ENCODE results near the gene FGD3.

The FGD3 gene

DNA sequence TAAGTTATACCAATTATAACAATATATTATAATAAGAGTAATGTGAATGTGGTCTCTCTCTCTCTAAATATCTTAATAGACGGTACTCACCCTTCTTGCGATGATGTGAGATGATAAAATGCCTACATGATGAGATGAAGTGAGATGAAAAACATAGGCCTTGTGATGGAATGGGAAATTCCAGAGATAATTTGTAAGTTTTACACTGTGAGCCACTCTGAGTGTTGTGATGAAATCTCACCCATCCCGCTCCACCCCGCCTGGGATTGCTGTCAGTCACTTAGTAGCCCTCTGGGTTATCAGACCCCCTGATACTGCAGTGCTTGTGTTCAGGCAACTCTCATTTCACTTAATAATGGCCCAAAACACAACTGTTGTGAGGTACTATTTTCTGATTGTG, 121.6 kb downstream of the FGD3 start:
- H3K27ac ChIP-seq (ENCODE audit: low read depth in 2 of 2, low read length in 2 of 2), result no peak overlapping the region
- no peaks in the 10 kb centered on the region for H3K27me3 ChIP-seq (ENCODE audit: control insufficient read depth in 2 of 2, insufficient read depth in 2 of 2, low read length in 2 of 2)
- H3K9me3 ChIP-seq (ENCODE audit: control insufficient read depth in 2 of 2, low read length in 2 of 2), result no peaks in the 10 kb centered on the region
- no peaks in the 10 kb centered on the region for H3K36me3 ChIP-seq (ENCODE audit: control insufficient read depth in 2 of 2, insufficient read depth in 2 of 2, low read length in 2 of 2)
- H3K4me3 ChIP-seq (ENCODE audit: low read length in 2 of 2), result no peak overlapping the region
- H3K9ac ChIP-seq (ENCODE audit: low read depth in 1 of 2, low read length in 2 of 2), result no peak overlapping the region
- H3K4me1 ChIP-seq (ENCODE audit: control insufficient read depth in 2 of 2, insufficient read depth in 2 of 2, low read length in 2 of 2), result peaks cover 0 to 8% of the 10 kb centered on the region in 2 donors

DNA sequence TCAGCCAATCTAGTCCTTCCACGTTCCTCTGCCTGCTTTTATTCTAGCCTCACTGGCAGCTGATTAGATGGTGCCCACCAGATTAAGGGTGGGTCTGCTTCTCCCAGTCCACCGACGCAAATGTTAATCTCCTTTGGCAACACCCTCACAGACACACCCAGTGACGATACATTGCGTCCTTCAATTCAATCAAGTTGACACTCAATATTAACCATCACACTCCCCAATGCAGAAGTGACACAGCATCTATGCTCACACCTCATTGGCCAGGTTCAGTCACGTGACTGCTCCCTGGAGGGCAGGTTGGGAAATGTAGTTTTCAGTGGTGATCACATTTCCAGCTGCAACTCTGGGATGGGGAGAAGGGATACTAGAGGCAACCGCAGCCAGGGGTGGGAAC, 124.1 kb downstream of the FGD3 start:
- Histone ChIP-seq H3K9ac (ENCODE audit: low read depth in 1 of 2, low read length in 2 of 2) (no peak overlapping the region), H3K4me3 (ENCODE audit: low read length in 2 of 2) (no peak overlapping the region), H3K27me3 (ENCODE audit: control insufficient read depth in 2 of 2, insufficient read depth in 2 of 2, low read length in 2 of 2) (no peaks in the 10 kb centered on the region), H3K36me3 (ENCODE audit: control insufficient read depth in 2 of 2, insufficient read depth in 2 of 2, low read length in 2 of 2) (no peaks in the 10 kb centered on the region), H3K27ac (ENCODE audit: low read depth in 2 of 2, low read length in 2 of 2) (peak overlapping the region in 1 of 2 donors; percentile 3), H3K4me1 (ENCODE audit: control insufficient read depth in 2 of 2, insufficient read depth in 2 of 2, low read length in 2 of 2) (peaks cover 0 to 5% of the 10 kb centered on the region in 2 donors), H3K9me3 (ENCODE audit: control insufficient read depth in 2 of 2, low read length in 2 of 2) (no peaks in the 10 kb centered on the region)

DNA sequence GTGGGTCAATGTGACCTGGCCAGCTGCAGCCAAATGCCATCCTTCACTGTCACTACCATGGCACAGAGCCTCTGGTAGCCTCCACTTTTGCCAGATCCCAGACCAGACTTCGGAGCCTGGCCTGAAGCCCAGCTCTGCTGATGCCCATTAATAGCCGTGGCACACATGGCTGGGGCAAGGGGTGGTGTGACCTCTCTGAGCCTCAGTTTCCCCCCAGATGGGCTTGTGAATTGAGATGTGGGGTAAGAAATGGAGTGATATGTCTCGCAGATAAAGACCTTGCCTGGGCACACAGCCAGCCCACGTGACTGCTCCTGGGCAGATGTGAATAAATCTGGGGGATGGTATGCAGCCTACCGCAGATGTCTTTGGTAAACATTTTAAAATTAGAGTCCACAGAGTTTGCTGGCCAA, 125.1 kb downstream of the FGD3 start:
- Histone ChIP-seq H3K27me3 (ENCODE audit: control insufficient read depth in 2 of 2, insufficient read depth in 2 of 2, low read length in 2 of 2) (no peaks in the 10 kb centered on the region), H3K9me3 (ENCODE audit: control insufficient read depth in 2 of 2, low read length in 2 of 2) (no peaks in the 10 kb centered on the region), H3K27ac (ENCODE audit: low read depth in 2 of 2, low read length in 2 of 2) (no peak overlapping the region), H3K36me3 (ENCODE audit: control insufficient read depth in 2 of 2, insufficient read depth in 2 of 2, low read length in 2 of 2) (no peaks in the 10 kb centered on the region), H3K9ac (ENCODE audit: low read depth in 1 of 2, low read length in 2 of 2) (no peak overlapping the region), H3K4me1 (ENCODE audit: control insufficient read depth in 2 of 2, insufficient read depth in 2 of 2, low read length in 2 of 2) (peaks cover 0 to 5% of the 10 kb centered on the region in 2 donors), H3K4me3 (ENCODE audit: low read length in 2 of 2) (no peak overlapping the region)

DNA sequence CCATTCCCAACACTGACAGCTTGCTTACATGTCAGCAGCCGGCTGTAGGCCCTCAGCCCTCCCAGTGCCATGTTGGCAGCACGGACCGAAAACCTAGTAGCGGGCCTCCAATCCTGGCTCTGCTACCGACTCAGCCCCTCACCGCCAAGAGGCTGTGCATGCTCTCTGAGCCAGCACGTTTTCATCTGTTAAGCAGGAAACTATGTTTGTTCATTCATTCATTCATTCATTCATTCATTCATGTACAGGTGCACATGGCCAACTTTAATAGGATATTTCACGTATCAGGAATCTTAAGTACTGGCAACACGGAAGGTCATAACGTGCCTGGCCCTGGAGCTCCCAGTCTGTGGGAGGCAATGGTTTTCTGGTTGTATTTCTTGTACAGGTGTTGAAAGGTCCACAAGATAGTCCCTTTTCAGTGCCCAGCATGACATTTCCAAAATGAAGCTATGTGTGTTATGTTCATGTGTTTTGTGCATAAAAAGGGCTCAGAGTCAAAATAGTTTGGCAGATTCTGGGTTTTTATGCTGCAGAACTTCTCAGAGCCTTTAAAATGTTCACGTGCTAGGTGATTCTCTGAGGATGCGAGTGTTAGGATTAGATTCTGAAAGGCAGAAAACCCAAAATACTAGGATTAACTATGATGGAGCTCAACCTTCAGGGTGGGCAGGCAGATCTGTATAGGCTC, 128.9 kb downstream of the FGD3 start:
- Histone ChIP-seq H3K9me3 (ENCODE audit: control insufficient read depth in 2 of 2, low read length in 2 of 2) (no peaks in the 10 kb centered on the region), H3K27ac (ENCODE audit: low read depth in 2 of 2, low read length in 2 of 2) (no peak overlapping the region), H3K4me3 (ENCODE audit: low read length in 2 of 2) (no peak overlapping the region), H3K36me3 (ENCODE audit: control insufficient read depth in 2 of 2, insufficient read depth in 2 of 2, low read length in 2 of 2) (peaks cover 0 to 2% of the 10 kb centered on the region in 2 donors), H3K4me1 (ENCODE audit: control insufficient read depth in 2 of 2, insufficient read depth in 2 of 2, low read length in 2 of 2) (peaks cover 0 to 5% of the 10 kb centered on the region in 2 donors), H3K9ac (ENCODE audit: low read depth in 1 of 2, low read length in 2 of 2) (no peak overlapping the region), H3K27me3 (ENCODE audit: control insufficient read depth in 2 of 2, insufficient read depth in 2 of 2, low read length in 2 of 2) (no peaks in the 10 kb centered on the region)

DNA sequence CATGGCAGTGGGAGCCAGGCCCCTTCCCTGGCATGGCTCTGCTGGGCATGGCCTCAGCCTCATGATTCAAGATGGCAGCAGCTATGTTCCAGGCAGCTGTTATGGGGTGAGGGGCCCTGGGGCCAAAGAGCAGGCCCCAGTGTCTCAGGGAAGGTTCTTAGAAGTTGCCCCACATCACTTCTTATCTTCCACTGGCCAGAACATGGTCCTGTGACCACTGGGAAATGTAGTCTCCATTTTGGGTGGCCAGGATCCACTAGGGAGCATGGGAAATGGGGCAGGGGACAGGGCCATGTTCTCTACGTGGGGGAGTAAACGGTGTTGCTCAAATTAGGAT, 129.4 kb downstream of the FGD3 start:
- Histone ChIP-seq H3K36me3 (ENCODE audit: control insufficient read depth in 2 of 2, insufficient read depth in 2 of 2, low read length in 2 of 2) (peaks cover 0 to 2% of the 10 kb centered on the region in 2 donors), H3K4me1 (ENCODE audit: control insufficient read depth in 2 of 2, insufficient read depth in 2 of 2, low read length in 2 of 2) (peaks cover 0 to 5% of the 10 kb centered on the region in 2 donors), H3K4me3 (ENCODE audit: low read length in 2 of 2) (no peak overlapping the region), H3K9ac (ENCODE audit: low read depth in 1 of 2, low read length in 2 of 2) (no peak overlapping the region), H3K27ac (ENCODE audit: low read depth in 2 of 2, low read length in 2 of 2) (no peak overlapping the region), H3K9me3 (ENCODE audit: control insufficient read depth in 2 of 2, low read length in 2 of 2) (no peaks in the 10 kb centered on the region), H3K27me3 (ENCODE audit: control insufficient read depth in 2 of 2, insufficient read depth in 2 of 2, low read length in 2 of 2) (no peaks in the 10 kb centered on the region)

DNA sequence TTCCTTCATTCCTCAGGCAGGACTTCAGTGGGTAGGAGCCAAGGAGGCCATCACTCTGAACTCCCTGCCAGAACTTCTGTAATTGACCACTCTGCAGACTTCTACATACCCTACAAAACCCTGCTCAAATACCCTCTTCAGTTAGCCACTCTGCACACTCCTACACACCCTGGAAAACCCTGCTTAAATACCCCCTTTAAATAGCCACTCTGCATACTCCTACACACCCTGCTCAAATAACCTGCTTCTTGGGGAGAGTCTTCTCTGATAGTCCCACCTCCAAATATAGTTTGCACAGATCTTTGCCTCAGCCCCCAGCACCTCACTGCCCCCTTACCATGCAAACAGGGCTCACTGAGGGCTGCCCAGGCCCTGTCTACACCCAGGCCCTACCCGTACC, 130.0 kb downstream of the FGD3 start:
- Histone ChIP-seq H3K4me3 (ENCODE audit: low read length in 2 of 2) (no peak overlapping the region), H3K4me1 (ENCODE audit: control insufficient read depth in 2 of 2, insufficient read depth in 2 of 2, low read length in 2 of 2) (peaks cover 0 to 2% of the 10 kb centered on the region in 2 donors), H3K27ac (ENCODE audit: low read depth in 2 of 2, low read length in 2 of 2) (no peak overlapping the region), H3K9ac (ENCODE audit: low read depth in 1 of 2, low read length in 2 of 2) (no peak overlapping the region), H3K36me3 (ENCODE audit: control insufficient read depth in 2 of 2, insufficient read depth in 2 of 2, low read length in 2 of 2) (peaks cover 0 to 2% of the 10 kb centered on the region in 2 donors), H3K9me3 (ENCODE audit: control insufficient read depth in 2 of 2, low read length in 2 of 2) (no peaks in the 10 kb centered on the region), H3K27me3 (ENCODE audit: control insufficient read depth in 2 of 2, insufficient read depth in 2 of 2, low read length in 2 of 2) (no peaks in the 10 kb centered on the region)

DNA sequence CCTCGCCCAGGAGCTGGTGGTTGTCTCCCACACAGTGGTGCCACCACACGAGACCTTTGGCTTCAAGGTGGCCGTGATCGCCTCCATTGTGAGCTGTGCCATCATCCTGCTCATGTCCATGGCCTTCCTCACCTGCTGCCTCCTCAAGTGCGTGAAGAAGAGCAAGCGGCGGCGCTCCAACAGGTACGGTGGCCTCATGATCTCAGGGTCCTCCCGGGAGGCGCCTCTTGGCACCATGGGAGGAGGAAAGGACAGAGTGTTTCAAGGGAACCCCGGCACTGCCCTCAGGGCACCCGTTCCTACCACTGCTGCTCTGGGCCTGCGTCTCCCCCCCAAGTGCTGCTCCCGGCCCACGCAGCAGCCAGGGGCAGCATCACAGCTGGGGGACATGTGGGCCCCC, 130.5 kb downstream of the FGD3 start:
- Histone ChIP-seq H3K36me3 (ENCODE audit: control insufficient read depth in 2 of 2, insufficient read depth in 2 of 2, low read length in 2 of 2) (peaks cover 0 to 2% of the 10 kb centered on the region in 2 donors), H3K4me3 (ENCODE audit: low read length in 2 of 2) (no peak overlapping the region), H3K27me3 (ENCODE audit: control insufficient read depth in 2 of 2, insufficient read depth in 2 of 2, low read length in 2 of 2) (no peaks in the 10 kb centered on the region), H3K4me1 (ENCODE audit: control insufficient read depth in 2 of 2, insufficient read depth in 2 of 2, low read length in 2 of 2) (no peaks in the 10 kb centered on the region), H3K9me3 (ENCODE audit: control insufficient read depth in 2 of 2, low read length in 2 of 2) (no peaks in the 10 kb centered on the region), H3K9ac (ENCODE audit: low read depth in 1 of 2, low read length in 2 of 2) (no peak overlapping the region), H3K27ac (ENCODE audit: low read depth in 2 of 2, low read length in 2 of 2) (no peak overlapping the region)

DNA sequence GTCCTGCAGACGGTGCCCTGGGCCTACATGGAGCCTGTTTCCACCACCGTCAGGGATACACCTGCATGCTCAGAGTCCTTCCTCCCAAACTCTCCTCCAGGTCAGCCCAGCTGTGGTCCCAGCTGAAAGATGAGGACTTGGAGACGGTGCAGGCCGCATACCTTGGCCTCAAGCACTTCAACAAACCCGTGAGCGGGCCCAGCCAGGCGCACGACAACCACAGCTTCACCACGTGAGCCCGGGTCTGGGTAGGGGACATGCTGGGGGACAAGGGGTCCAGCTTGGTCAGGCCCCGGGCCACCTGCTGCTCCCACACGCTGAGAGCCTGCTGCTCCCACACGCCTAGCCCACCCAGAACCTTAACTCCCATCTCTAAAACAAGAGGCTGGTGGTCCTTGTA, 132.0 kb downstream of the FGD3 start:
- Histone ChIP-seq H3K4me3 (ENCODE audit: low read length in 2 of 2) (no peak overlapping the region), H3K27me3 (ENCODE audit: control insufficient read depth in 2 of 2, insufficient read depth in 2 of 2, low read length in 2 of 2) (no peaks in the 10 kb centered on the region), H3K4me1 (ENCODE audit: control insufficient read depth in 2 of 2, insufficient read depth in 2 of 2, low read length in 2 of 2) (no peaks in the 10 kb centered on the region), H3K9ac (ENCODE audit: low read depth in 1 of 2, low read length in 2 of 2) (no peak overlapping the region), H3K27ac (ENCODE audit: low read depth in 2 of 2, low read length in 2 of 2) (no peak overlapping the region), H3K9me3 (ENCODE audit: control insufficient read depth in 2 of 2, low read length in 2 of 2) (no peaks in the 10 kb centered on the region), H3K36me3 (ENCODE audit: control insufficient read depth in 2 of 2, insufficient read depth in 2 of 2, low read length in 2 of 2) (peaks cover 0 to 2% of the 10 kb centered on the region in 2 donors)

DNA sequence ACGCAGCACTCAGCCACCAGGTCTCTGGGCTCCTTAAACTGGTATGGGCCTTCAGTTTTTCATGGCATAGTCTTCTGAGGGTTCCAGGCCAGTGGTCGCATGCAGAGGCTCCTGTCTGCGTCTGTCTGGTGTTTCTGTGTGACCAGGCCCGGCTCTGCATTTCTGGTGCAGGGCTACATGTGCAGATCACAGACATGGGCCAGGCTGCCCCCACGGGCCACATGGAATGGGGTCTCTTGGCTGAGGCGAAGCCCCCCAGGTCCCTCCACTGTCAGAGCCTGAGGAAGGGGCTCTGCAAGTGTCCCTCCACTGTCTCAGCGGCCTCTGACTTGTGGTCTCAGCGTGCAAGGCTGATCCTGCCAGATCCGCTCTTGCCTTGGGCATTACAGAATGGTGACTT, 133.1 kb downstream of the FGD3 start:
- H3K9ac ChIP-seq (ENCODE audit: low read depth in 1 of 2, low read length in 2 of 2), result no peak overlapping the region
- H3K36me3 ChIP-seq (ENCODE audit: control insufficient read depth in 2 of 2, insufficient read depth in 2 of 2, low read length in 2 of 2), result peaks cover 0 to 3% of the 10 kb centered on the region in 2 donors
- H3K27ac ChIP-seq (ENCODE audit: low read depth in 2 of 2, low read length in 2 of 2), result no peak overlapping the region
- H3K4me3 ChIP-seq (ENCODE audit: low read length in 2 of 2), result no peak overlapping the region
- no peaks in the 10 kb centered on the region for H3K9me3 ChIP-seq (ENCODE audit: control insufficient read depth in 2 of 2, low read length in 2 of 2)
- no peaks in the 10 kb centered on the region for H3K4me1 ChIP-seq (ENCODE audit: control insufficient read depth in 2 of 2, insufficient read depth in 2 of 2, low read length in 2 of 2)
- no peaks in the 10 kb centered on the region for H3K27me3 ChIP-seq (ENCODE audit: control insufficient read depth in 2 of 2, insufficient read depth in 2 of 2, low read length in 2 of 2)

DNA sequence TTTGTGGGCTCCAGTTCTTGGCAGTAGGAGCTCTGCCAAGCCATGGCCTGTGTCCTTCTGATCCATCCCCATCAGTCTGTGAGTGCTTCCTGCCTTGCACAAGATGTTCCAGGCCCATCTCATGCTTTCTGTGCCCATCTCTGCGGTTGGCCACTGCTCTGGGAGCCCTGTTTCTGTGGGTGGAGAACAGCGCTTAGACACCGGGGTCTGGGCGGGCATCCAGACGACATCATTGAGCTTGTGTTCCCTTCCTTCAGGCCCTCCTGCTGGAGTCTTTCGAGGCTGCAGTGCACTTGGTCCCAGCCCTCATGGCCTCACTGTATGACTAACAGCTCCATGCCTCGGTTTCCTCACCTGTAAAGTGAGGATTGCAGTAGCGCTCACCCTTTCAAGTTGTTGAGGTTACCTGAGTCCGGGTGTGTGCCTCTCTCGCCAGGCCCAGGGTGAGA, 133.8 kb downstream of the FGD3 start:
- Histone ChIP-seq H3K27me3 (ENCODE audit: control insufficient read depth in 2 of 2, insufficient read depth in 2 of 2, low read length in 2 of 2) (no peaks in the 10 kb centered on the region), H3K4me1 (ENCODE audit: control insufficient read depth in 2 of 2, insufficient read depth in 2 of 2, low read length in 2 of 2) (no peaks in the 10 kb centered on the region), H3K9ac (ENCODE audit: low read depth in 1 of 2, low read length in 2 of 2) (no peak overlapping the region), H3K36me3 (ENCODE audit: control insufficient read depth in 2 of 2, insufficient read depth in 2 of 2, low read length in 2 of 2) (peaks cover 0 to 8% of the 10 kb centered on the region in 2 donors), H3K27ac (ENCODE audit: low read depth in 2 of 2, low read length in 2 of 2) (no peak overlapping the region), H3K9me3 (ENCODE audit: control insufficient read depth in 2 of 2, low read length in 2 of 2) (no peaks in the 10 kb centered on the region), H3K4me3 (ENCODE audit: low read length in 2 of 2) (no peak overlapping the region)
